PC-9 (cell line): ENCODE measurements around the gene HSD17B14.

Source experiments
- EZH2 ChIP-seq: fragments of 200-600 bp; sonication (generic); IDR thresholded peaks from 2 replicates; pipeline ENCODE4 v1.8.0; 2017; ENCODE audit warnings: antibody characterized with exemption, low read depth
- TF ChIP-seq, protein P1 (sequence below): fragments of 200-600 bp; sonication (generic); conservative IDR thresholded peaks from 2 replicates; pipeline ENCODE4 v1.6.1; 2017; ENCODE audit warnings: mixed run types, antibody characterized with exemption, mild to moderate bottlenecking, moderate library complexity

DNA sequence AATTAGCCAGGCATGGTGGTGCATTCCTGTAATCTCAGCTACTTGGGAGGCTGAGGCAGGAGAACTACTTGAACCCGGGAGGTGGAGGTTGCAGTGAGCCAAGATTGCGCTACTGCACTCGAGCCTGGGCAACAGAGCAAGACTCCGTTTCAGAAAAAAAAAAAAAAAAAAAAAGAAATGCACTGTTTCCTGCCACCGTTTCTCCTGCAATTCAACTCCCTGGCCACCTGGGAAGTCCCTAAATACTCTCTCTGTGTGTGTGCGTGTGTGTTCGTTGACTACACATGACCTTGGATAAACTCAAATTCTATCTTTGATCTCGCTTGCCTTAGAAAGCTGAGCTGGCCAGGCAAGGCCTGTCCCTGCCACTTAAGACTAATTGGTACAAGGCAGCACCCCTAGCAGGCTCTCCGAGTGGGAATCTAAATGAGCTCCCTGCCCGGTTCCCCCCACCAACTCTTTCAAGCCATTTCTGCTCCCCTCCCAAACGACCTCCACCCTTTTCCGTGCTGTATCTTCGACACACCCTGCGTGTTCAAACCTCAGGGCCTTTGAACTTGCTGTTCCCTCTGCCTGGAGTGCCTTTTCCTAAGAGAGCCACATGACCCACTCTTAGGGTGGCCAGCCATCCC lies 20.3 kb downstream of the HSD17B14 start:
- TF ChIP-seq, protein P1, sequence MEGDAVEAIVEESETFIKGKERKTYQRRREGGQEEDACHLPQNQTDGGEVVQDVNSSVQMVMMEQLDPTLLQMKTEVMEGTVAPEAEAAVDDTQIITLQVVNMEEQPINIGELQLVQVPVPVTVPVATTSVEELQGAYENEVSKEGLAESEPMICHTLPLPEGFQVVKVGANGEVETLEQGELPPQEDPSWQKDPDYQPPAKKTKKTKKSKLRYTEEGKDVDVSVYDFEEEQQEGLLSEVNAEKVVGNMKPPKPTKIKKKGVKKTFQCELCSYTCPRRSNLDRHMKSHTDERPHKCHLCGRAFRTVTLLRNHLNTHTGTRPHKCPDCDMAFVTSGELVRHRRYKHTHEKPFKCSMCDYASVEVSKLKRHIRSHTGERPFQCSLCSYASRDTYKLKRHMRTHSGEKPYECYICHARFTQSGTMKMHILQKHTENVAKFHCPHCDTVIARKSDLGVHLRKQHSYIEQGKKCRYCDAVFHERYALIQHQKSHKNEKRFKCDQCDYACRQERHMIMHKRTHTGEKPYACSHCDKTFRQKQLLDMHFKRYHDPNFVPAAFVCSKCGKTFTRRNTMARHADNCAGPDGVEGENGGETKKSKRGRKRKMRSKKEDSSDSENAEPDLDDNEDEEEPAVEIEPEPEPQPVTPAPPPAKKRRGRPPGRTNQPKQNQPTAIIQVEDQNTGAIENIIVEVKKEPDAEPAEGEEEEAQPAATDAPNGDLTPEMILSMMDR, result no peak
- TF ChIP-seq EZH2, result no peak
